Loucy (cell line): ENCODE measurements around the gene SPATA31D1.

Experiments
- H2AFZ ChIP-seq: fragments of 200-600 bp; sonication (generic); 2 replicates; pipeline ENCODE4 v1.6.0; 2016; ENCODE audit warnings: antibody characterized with exemption, mild to moderate bottlenecking, low read length, moderate library complexity
- H3F3A ChIP-seq: fragments of 200-600 bp; 2 replicates; pipeline ENCODE4 v1.6.0; 2016; ENCODE audit warnings: antibody characterized with exemption, low read depth, mild to moderate bottlenecking
- H3K27me3 ChIP-seq: fragments of 200-600 bp; sonication (generic); 2 replicates; pipeline ENCODE4 v1.6.1; 2014; ENCODE audit warnings: low read length, mild to moderate bottlenecking; ENCODE audit not compliant: insufficient read depth, poor library complexity, severe bottlenecking
- H3K36me3 ChIP-seq: fragments of 200-600 bp; sonication (generic); 2 replicates; pipeline ENCODE4 v1.6.1; 2016; ENCODE audit warnings: low read length; ENCODE audit not compliant: insufficient read depth
- H3K4me1 ChIP-seq: fragments of 200-600 bp; sonication (generic); 2 replicates; pipeline ENCODE4 v1.5.1; 2014; ENCODE audit warnings: low read length, mild to moderate bottlenecking; ENCODE audit not compliant: insufficient read depth, poor library complexity, severe bottlenecking
- H3K4me2 ChIP-seq: fragments of 200-600 bp; sonication (generic); 2 replicates; pipeline ENCODE4 v1.6.0; 2014; ENCODE audit warnings: antibody characterized with exemption, low read length, low read depth, mild to moderate bottlenecking; ENCODE audit not compliant: poor library complexity, severe bottlenecking
- H3K4me3 ChIP-seq: fragments of 200-600 bp; sonication (generic); 2 replicates; pipeline ENCODE4 v1.5.1; 2014; ENCODE audit warnings: low read length, mild to moderate bottlenecking, mixed read lengths; ENCODE audit not compliant: poor library complexity, severe bottlenecking
- H3K79me2 ChIP-seq: fragments of 200-600 bp; sonication (generic); 2 replicates; pipeline ENCODE4 v1.6.1; 2014; ENCODE audit warnings: low read length; ENCODE audit not compliant: insufficient read depth
- H3K9ac ChIP-seq: fragments of 200-600 bp; sonication (generic); 2 replicates; pipeline ENCODE4 v1.6.0; 2014; ENCODE audit warnings: mild to moderate bottlenecking, low read depth, low read length, moderate library complexity; ENCODE audit not compliant: poor library complexity, severe bottlenecking
- H3K9me2 ChIP-seq: fragments of 200-600 bp; sonication (generic); replicated peaks from 2 replicates; pipeline ENCODE4 v1.6.1; 2016; ENCODE audit warnings: low read depth, low read length, mixed read lengths
- H3K9me3 ChIP-seq: fragments of 200-600 bp; sonication (generic); 2 replicates; pipeline ENCODE4 v1.6.1; 2014; ENCODE audit warnings: mild to moderate bottlenecking, antibody characterized with exemption, low read length, low read depth; ENCODE audit not compliant: insufficient read depth
- H4K20me1 ChIP-seq: fragments of 200-600 bp; sonication (generic); 2 replicates; pipeline ENCODE4 v1.6.0; 2014; ENCODE audit warnings: antibody characterized with exemption, low read length, mild to moderate bottlenecking; ENCODE audit not compliant: insufficient read depth, poor library complexity, severe bottlenecking
- EZH2phosphoT487 ChIP-seq: fragments of 200-600 bp; IDR thresholded peaks from 2 replicates; pipeline ENCODE4 v1.6.1; 2018; ENCODE audit warnings: antibody characterized with exemption, mild to moderate bottlenecking, moderate library complexity, borderline replicate concordance
- TF ChIP-seq, protein P1 (sequence below): fragments of 200-600 bp; sonication (generic); conservative IDR thresholded peaks from 2 replicates; pipeline ENCODE4 v1.5.1; 2014; ENCODE audit warnings: mild to moderate bottlenecking, antibody characterized with exemption, low read length

The SPATA31D1 gene

DNA sequence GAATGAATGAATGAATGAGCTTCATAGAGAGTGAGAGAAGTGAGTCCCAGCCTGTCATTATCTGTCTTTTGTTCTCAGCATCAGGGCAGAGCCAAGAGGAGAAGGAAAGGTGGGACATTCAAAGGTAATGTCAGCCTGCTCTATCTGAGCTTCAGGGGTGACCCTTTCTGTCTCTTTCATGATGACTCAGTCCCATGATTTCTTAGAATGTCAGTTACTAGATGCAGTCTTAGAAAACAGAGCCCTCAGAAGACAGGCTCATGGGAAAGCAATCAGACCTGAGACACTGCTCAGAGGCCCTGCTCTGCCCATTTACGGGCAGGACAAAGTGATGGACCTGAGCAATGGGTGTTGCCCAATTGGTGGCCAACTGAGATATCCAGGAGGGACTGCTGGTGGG lies 1.1 kb downstream of the SPATA31D1 start:
- Histone ChIP-seq H3K4me2 (no peak overlapping the region), H3K9me3 (no peaks in the 10 kb centered on the region), H2AFZ (no peak overlapping the region), H3K4me3 (no peak overlapping the region), H3K36me3 (no peaks in the 10 kb centered on the region), H3K79me2 (no peaks in the 10 kb centered on the region), H3F3A (no peaks in the 10 kb centered on the region), H3K9ac (no peak overlapping the region), H3K4me1 (no peaks in the 10 kb centered on the region), H3K9me2 (no peaks in the 10 kb centered on the region), H3K27me3 (no peaks in the 10 kb centered on the region), H4K20me1 (no peaks in the 10 kb centered on the region)
- TF ChIP-seq EZH2phosphoT487, result no peak
- TF ChIP-seq, protein P1, sequence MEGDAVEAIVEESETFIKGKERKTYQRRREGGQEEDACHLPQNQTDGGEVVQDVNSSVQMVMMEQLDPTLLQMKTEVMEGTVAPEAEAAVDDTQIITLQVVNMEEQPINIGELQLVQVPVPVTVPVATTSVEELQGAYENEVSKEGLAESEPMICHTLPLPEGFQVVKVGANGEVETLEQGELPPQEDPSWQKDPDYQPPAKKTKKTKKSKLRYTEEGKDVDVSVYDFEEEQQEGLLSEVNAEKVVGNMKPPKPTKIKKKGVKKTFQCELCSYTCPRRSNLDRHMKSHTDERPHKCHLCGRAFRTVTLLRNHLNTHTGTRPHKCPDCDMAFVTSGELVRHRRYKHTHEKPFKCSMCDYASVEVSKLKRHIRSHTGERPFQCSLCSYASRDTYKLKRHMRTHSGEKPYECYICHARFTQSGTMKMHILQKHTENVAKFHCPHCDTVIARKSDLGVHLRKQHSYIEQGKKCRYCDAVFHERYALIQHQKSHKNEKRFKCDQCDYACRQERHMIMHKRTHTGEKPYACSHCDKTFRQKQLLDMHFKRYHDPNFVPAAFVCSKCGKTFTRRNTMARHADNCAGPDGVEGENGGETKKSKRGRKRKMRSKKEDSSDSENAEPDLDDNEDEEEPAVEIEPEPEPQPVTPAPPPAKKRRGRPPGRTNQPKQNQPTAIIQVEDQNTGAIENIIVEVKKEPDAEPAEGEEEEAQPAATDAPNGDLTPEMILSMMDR, result no peak

DNA sequence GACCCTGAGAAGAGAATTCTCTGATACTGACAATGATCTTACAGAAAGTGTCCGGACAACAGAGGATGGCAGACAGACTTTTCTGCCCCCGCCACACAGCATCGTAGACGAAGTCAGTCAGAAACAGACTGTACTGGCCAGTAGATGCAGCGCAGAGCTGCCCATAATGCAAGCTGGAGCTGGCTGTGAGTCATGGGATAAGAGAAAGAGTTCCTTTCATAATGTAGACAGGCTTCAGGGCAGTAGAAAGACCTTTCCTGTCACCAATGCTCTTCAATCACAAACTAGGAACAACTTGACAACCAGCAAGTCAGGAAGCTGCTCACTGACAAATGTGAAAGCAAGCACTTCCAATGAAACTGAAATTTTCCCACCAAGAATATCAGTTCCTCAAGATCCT lies 5.1 kb downstream of the SPATA31D1 start:
- Histone ChIP-seq H3K9ac (no peak overlapping the region), H3K4me3 (no peak overlapping the region), H3K36me3 (no peaks in the 10 kb centered on the region), H3K9me2 (no peaks in the 10 kb centered on the region), H3K79me2 (no peaks in the 10 kb centered on the region), H3F3A (no peaks in the 10 kb centered on the region), H2AFZ (no peak overlapping the region), H3K4me2 (no peak overlapping the region), H4K20me1 (no peaks in the 10 kb centered on the region), H3K9me3 (no peaks in the 10 kb centered on the region), H3K27me3 (no peaks in the 10 kb centered on the region), H3K4me1 (no peaks in the 10 kb centered on the region)
- TF ChIP-seq, protein P1, result no peak
- no peak for TF ChIP-seq EZH2phosphoT487

DNA sequence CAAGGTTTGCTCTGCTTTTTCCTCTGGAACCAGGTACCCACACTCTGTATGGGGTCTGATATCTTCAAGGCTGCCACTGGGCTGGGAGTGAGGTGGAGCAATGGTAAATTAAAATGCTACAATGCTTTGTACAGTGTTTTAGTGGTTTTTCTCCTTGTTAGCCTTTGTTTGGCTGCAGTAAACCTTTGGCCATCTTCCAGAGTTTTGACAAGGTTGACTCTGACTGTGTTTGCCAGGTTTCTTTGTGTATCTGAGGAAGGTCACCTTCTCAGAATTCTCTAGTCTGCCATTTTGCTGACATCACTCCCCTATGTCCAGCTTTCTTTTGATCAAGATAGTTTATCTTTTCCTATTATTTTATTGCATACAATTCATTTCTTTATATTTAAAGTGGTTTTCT lies 11.2 kb downstream of the SPATA31D1 start:
- Histone ChIP-seq H3K9me2 (no peaks in the 10 kb centered on the region), H2AFZ (0 out of 2 replicates have a peak overlapping the region, but pooled peaks have one; percentile 15), H3K4me1 (no peaks in the 10 kb centered on the region), H3K4me3 (no peak overlapping the region), H3K36me3 (no peaks in the 10 kb centered on the region), H3K79me2 (no peaks in the 10 kb centered on the region), H3K27me3 (no peaks in the 10 kb centered on the region), H3K4me2 (no peak overlapping the region), H3K9me3 (no peaks in the 10 kb centered on the region), H3F3A (no peaks in the 10 kb centered on the region), H3K9ac (no peak overlapping the region), H4K20me1 (no peaks in the 10 kb centered on the region)
- TF ChIP-seq, protein P1, result no peak
- no peak for TF ChIP-seq EZH2phosphoT487
